WTC11 (cell line): ENCODE results near the gene PRR33.

Experiments
- NR2C2 ChIP-seq: sonication (generic); formaldehyde crosslinking; IDR thresholded peaks from 2 replicates; pipeline ENCODE4 v1.8.0; 2022; ENCODE audit warnings: mild to moderate bottlenecking, missing genetic modification reagents
- SP1 ChIP-seq: sonication (generic); formaldehyde crosslinking; conservative IDR thresholded peaks from 2 replicates; pipeline ENCODE4 v1.8.1; 2022; ENCODE audit warnings: missing genetic modification reagents
- TF ChIP-seq, protein P1 (sequence below): fragments of 200-600 bp; IDR thresholded peaks from 2 replicates; pipeline ENCODE4 v1.8.0; 2022; ENCODE audit warnings: antibody characterized with exemption
- TF ChIP-seq, protein P2 (sequence below): sonication (generic); formaldehyde crosslinking; IDR thresholded peaks from 2 replicates; pipeline ENCODE4 v1.8.1; 2022; ENCODE audit warnings: low read depth, missing genetic modification reagents, borderline replicate concordance

DNA sequence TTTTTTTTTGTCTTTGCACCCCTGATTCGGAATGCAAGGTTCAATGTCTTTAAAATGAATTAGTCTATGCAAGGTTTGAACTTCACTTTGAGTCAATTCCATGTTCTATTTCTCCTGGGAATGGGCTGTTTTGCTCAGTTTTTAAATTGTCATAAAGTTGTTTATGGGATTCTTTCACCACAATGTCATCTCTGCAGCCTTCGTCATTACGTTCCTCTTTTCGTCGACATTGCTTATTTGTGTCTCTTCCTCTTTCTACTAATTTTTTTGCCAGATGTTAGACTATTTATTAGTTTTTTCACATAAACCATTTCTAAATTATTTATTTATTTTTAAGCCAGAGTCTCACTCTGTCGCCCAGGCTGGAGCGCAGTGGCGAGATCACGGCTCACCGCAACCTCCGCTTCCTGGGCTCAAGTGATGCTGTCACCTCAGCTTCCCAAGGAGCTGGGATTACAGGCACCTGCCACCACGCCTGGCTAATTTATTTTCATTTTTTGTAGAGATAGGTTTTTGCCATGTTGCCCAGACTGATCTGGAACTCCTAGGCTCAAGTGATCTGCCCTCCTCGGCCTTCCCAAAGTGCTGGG lies 20.7 kb upstream of the PRR33 start:
- TF ChIP-seq, protein P1, sequence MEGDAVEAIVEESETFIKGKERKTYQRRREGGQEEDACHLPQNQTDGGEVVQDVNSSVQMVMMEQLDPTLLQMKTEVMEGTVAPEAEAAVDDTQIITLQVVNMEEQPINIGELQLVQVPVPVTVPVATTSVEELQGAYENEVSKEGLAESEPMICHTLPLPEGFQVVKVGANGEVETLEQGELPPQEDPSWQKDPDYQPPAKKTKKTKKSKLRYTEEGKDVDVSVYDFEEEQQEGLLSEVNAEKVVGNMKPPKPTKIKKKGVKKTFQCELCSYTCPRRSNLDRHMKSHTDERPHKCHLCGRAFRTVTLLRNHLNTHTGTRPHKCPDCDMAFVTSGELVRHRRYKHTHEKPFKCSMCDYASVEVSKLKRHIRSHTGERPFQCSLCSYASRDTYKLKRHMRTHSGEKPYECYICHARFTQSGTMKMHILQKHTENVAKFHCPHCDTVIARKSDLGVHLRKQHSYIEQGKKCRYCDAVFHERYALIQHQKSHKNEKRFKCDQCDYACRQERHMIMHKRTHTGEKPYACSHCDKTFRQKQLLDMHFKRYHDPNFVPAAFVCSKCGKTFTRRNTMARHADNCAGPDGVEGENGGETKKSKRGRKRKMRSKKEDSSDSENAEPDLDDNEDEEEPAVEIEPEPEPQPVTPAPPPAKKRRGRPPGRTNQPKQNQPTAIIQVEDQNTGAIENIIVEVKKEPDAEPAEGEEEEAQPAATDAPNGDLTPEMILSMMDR: no peak
- TF ChIP-seq, protein P2, sequence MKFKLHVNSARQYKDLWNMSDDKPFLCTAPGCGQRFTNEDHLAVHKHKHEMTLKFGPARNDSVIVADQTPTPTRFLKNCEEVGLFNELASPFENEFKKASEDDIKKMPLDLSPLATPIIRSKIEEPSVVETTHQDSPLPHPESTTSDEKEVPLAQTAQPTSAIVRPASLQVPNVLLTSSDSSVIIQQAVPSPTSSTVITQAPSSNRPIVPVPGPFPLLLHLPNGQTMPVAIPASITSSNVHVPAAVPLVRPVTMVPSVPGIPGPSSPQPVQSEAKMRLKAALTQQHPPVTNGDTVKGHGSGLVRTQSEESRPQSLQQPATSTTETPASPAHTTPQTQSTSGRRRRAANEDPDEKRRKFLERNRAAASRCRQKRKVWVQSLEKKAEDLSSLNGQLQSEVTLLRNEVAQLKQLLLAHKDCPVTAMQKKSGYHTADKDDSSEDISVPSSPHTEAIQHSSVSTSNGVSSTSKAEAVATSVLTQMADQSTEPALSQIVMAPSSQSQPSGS (CRISPR knock-in tag): no peak
- TF ChIP-seq NR2C2: no peak
- TF ChIP-seq SP1 (CRISPR knock-in tag): no peak
